Activated CD8-positive, alpha-beta memory T cell treated with anti-CD3 and anti-CD28 coated beads, Interleukin-2, amount 10 ng/mL, durations not matched to agents 7 days and 5 days (primary cell): ENCODE measurements around the gene BYSL. TPM values are rescaled to one million over a fixed set of nuclear protein-coding genes. Genes with fewer than 3 reads are reported as not detected.

Experiments used
- ATAC-seq: fragments of 150-1000 bp; cut with Tn5 transposase; one replicate; pipeline ENCODE4 v1.10.0; 2021; ENCODE audit warnings: moderate library complexity
- CTCF ChIA-PET: fragments of 350-600 bp; sonication (Branson Sonifier 250); formaldehyde crosslinking; loops from one replicate; lab custom pipeline; 2021; ENCODE audit warnings: antibody characterized with exemption; lab: Charles Lee
- DNase-seq: peaks from one replicate; pipeline ENCODE4 v3.0.0-alpha.2; 2020
- H3K27ac Mint-ChIP-seq: one replicate; pipeline ENCODE4 v1.8.0; 2021; ENCODE audit warnings: mild to moderate bottlenecking, mixed read lengths
- H3K27me3 Mint-ChIP-seq: one replicate; pipeline ENCODE4 v1.8.0; 2021; ENCODE audit warnings: mixed read lengths
- H3K36me3 Mint-ChIP-seq: one replicate; pipeline ENCODE4 v1.8.0; 2021; ENCODE audit warnings: mild to moderate bottlenecking, mixed read lengths
- H3K4me1 Mint-ChIP-seq: one replicate; pipeline ENCODE4 v1.8.0; 2021; ENCODE audit warnings: mixed read lengths
- H3K4me3 Mint-ChIP-seq: one replicate; pipeline ENCODE4 v1.8.0; 2021; ENCODE audit warnings: mild to moderate bottlenecking, moderate library complexity, mixed read lengths
- H3K9me3 Mint-ChIP-seq: one replicate; pipeline ENCODE4 v1.8.0; 2022; ENCODE audit warnings: low read depth, mixed read lengths
- total RNA-seq, 2 experiments: library from RNA; stranded (reverse); gene quantifications; one replicate each; pipeline ENCODE4 v1.2.3, GENCODE V29; 2021

Gene BYSL
- total RNA-seq, 2 experiments from 2014 or later, result 33.1 to 48.5 TPM

GRCh38 chr6:41894366-41895299 lies 26.7 kb upstream of the BYSL start:
- DNase-seq, result no peak
- peak; percentile 61 for ATAC-seq
- Mint-ChIP-seq H3K4me1 (peaks cover 9% of the 10 kb centered on the region), H3K27ac (no peak overlapping the region), H3K27me3 (peaks cover 4% of the 10 kb centered on the region), H3K36me3 (peaks cover 3% of the 10 kb centered on the region), H3K9me3 (no peaks in the 10 kb centered on the region), H3K4me3 (no peak overlapping the region)
- CTCF ChIA-PET, result interaction anchor here (1.3 to 3.7 kb wide), 7 partner anchors 8 to 158 kb away, joined by 3 to 31 read pairs (median 9); partner anchors contain the start of genes BYSL, MED20 and TOMM6

GRCh38 chr6:41895300-41896233 lies 25.7 kb upstream of the BYSL start, which contains the start of gene USP49:
Gene USP49, minus strand, starts transcription at chr6:41895375. Its CDS starts 88,392 bp downstream, at chr6:41806983.
- peaks cover 3% of the 10 kb centered on the region for H3K36me3 Mint-ChIP-seq

GRCh38 chr6:41896281-41896680 lies 25.0 kb upstream of the BYSL start:
- Mint-ChIP-seq H3K9me3 (no peaks in the 10 kb centered on the region), H3K4me3 (no peak overlapping the region), H3K27me3 (peaks cover 4% of the 10 kb centered on the region), H3K36me3 (no peaks in the 10 kb centered on the region), H3K27ac (peak overlapping the region; percentile 75), H3K4me1 (peaks cover 9% of the 10 kb centered on the region)
- CTCF ChIA-PET, result interaction anchor here (0.8 to 3.7 kb wide), 9 partner anchors 8 to 203 kb away, joined by 3 to 31 read pairs (median 4); partner anchors contain the start of genes BYSL, MED20 and TOMM6
- ATAC-seq (no peak), DNase-seq (no peak)

More at GRCh38 chr6:41895300-41896233, 25.7 kb upstream of the BYSL start, which contains the start of gene USP49:
- ATAC-seq (peak; percentile 98), DNase-seq (peak; percentile 94)
- no peak within 1 kb of the TSS for H3K4me3 Mint-ChIP-seq
- H3K27ac Mint-ChIP-seq, result peak within 1 kb of the TSS; percentile 75
- no peaks in the 10 kb centered on the region for H3K9me3 Mint-ChIP-seq
- peaks cover 9% of the 10 kb centered on the region for H3K4me1 Mint-ChIP-seq
- CTCF ChIA-PET, result interaction anchor here (0.8 to 3.7 kb wide), 9 partner anchors 8 to 204 kb away, joined by 3 to 31 read pairs (median 4); partner anchors contain the start of genes BYSL, MED20 and TOMM6
- peaks cover 4% of the 10 kb centered on the region for H3K27me3 Mint-ChIP-seq

GRCh38 chr6:41900861-41901260 lies 20.4 kb upstream of the BYSL start:
- peaks cover 20% of the 10 kb centered on the region for H3K4me1 Mint-ChIP-seq
- H3K4me3 Mint-ChIP-seq, result no peak overlapping the region
- no peaks in the 10 kb centered on the region for H3K27me3 Mint-ChIP-seq
- DNase-seq (no peak), ATAC-seq (no peak)
- H3K36me3 Mint-ChIP-seq, result peaks cover 6% of the 10 kb centered on the region
- no peaks in the 10 kb centered on the region for H3K9me3 Mint-ChIP-seq
- no peak overlapping the region for H3K27ac Mint-ChIP-seq
- CTCF ChIA-PET, result interaction anchor here (4.2 kb wide), 1 partner anchor 143 kb away, joined by 31 read pairs; no protein-coding TSS in a partner anchor

GRCh38 chr6:41901882-41902519 lies 19.3 kb upstream of the BYSL start:
- no peak overlapping the region for H3K4me3 Mint-ChIP-seq
- peaks cover 15% of the 10 kb centered on the region for H3K4me1 Mint-ChIP-seq
- CTCF ChIA-PET, result interaction anchor here (0.9 to 4.2 kb wide), 4 partner anchors 8 to 142 kb away, joined by 3 to 31 read pairs (median 4); partner anchors contain the start of genes BYSL and MED20

GRCh38 chr6:41909727-41910126 lies 11.6 kb upstream of the BYSL start:
- peaks cover 26% of the 10 kb centered on the region for H3K36me3 Mint-ChIP-seq
- no peaks in the 10 kb centered on the region for H3K9me3 Mint-ChIP-seq
- H3K4me3 Mint-ChIP-seq, result no peak overlapping the region
- H3K27ac Mint-ChIP-seq, result peak overlapping the region; percentile 18
- CTCF ChIA-PET, result interaction anchor here (1.6 to 2.0 kb wide), 3 partner anchors 11 to 134 kb away, joined by 3 to 11 read pairs (median 8); partner anchors contain the start of genes BYSL and MED20
- no peaks in the 10 kb centered on the region for H3K27me3 Mint-ChIP-seq
- no peak for DNase-seq
- no peak for ATAC-seq
- H3K4me1 Mint-ChIP-seq, result peaks cover 23% of the 10 kb centered on the region

More at GRCh38 chr6:41901882-41902519, 19.3 kb upstream of the BYSL start:
- peak; percentile 57 for ATAC-seq
- DNase-seq, result peak; percentile 67
- Mint-ChIP-seq H3K9me3 (no peaks in the 10 kb centered on the region), H3K27ac (peak overlapping the region; percentile 41), H3K36me3 (peaks cover 10% of the 10 kb centered on the region), H3K27me3 (no peaks in the 10 kb centered on the region)

GRCh38 chr6:41914343-41914742 lies 7.0 kb upstream of the BYSL start:
- no peak overlapping the region for H3K27ac Mint-ChIP-seq
- CTCF ChIA-PET, result interaction anchor here (1.4 to 2.1 kb wide), 2 partner anchors 123 to 130 kb away, joined by 3 to 12 read pairs; no protein-coding TSS in a partner anchor
- no peaks in the 10 kb centered on the region for H3K27me3 Mint-ChIP-seq
- H3K9me3 Mint-ChIP-seq, result no peaks in the 10 kb centered on the region
- peaks cover 34% of the 10 kb centered on the region for H3K4me1 Mint-ChIP-seq
- H3K4me3 Mint-ChIP-seq, result no peak overlapping the region
- peaks cover 28% of the 10 kb centered on the region for H3K36me3 Mint-ChIP-seq
- no peak for ATAC-seq
- no peak for DNase-seq

GRCh38 chr6:41914869-41915530 lies 6.3 kb upstream of the BYSL start:
- no peak for DNase-seq
- H3K4me3 Mint-ChIP-seq, result no peak overlapping the region

GRCh38 chr6:41917528-41917927 lies 3.8 kb upstream of the BYSL start:
- DNase-seq (no peak), ATAC-seq (no peak)
- CTCF ChIA-PET, result interaction anchor here (2.2 kb wide), 1 partner anchor 130 kb away, joined by 6 read pairs; the partner anchor contains the start of gene TOMM6
- Mint-ChIP-seq H3K27ac (peak overlapping the region; percentile 68), H3K9me3 (no peaks in the 10 kb centered on the region), H3K4me1 (peaks cover 46% of the 10 kb centered on the region), H3K4me3 (no peak overlapping the region), H3K27me3 (no peaks in the 10 kb centered on the region), H3K36me3 (peaks cover 31% of the 10 kb centered on the region)

More at GRCh38 chr6:41914869-41915530, 6.3 kb upstream of the BYSL start:
- peaks cover 28% of the 10 kb centered on the region for H3K36me3 Mint-ChIP-seq
- no peaks in the 10 kb centered on the region for H3K27me3 Mint-ChIP-seq
- CTCF ChIA-PET, result interaction anchor here (0.8 to 2.2 kb wide), 5 partner anchors 10 to 130 kb away, joined by 3 to 12 read pairs (median 3); partner anchors contain the start of gene CCND3
- no peaks in the 10 kb centered on the region for H3K9me3 Mint-ChIP-seq
- peaks cover 38% of the 10 kb centered on the region for H3K4me1 Mint-ChIP-seq
- peak overlapping the region; percentile 43 for H3K27ac Mint-ChIP-seq
- ATAC-seq, result no peak

- Mint-ChIP-seq H3K9me3 (no peaks in the 10 kb centered on the region), H3K27ac (peak overlapping the region; percentile 98), H3K27me3 (no peaks in the 10 kb centered on the region), H3K4me3 (peak overlapping the region; percentile 88), H3K36me3 (peaks cover 27% of the 10 kb centered on the region), H3K4me1 (peaks cover 55% of the 10 kb centered on the region)
- DNase-seq, result no peak
- ATAC-seq, result peak; percentile 21
- CTCF ChIA-PET, result interaction anchor here (0.9 to 6.1 kb wide), 23 partner anchors 9 to 1008 kb away, joined by 3 to 184 read pairs (median 5); partner anchors contain the start of genes CCND3, CNPY3, TAF8 and TOMM6
These were observed 356 bp downstream of the BYSL start for GRCh38 chr6:41921712-41921998.

GRCh38 chr6:41922154-41922553 lies 855 bp downstream of the BYSL start:
- H3K9me3 Mint-ChIP-seq, result no peaks in the 10 kb centered on the region
- CTCF ChIA-PET, result interaction anchor here (1.3 to 6.1 kb wide), 12 partner anchors 9 to 140 kb away, joined by 3 to 184 read pairs (median 6); partner anchors contain the start of genes CCND3, TAF8, TOMM6 and USP49
- peaks cover 55% of the 10 kb centered on the region for H3K4me1 Mint-ChIP-seq
- H3K4me3 Mint-ChIP-seq, result peak overlapping the region; percentile 88
- no peak for ATAC-seq
- H3K27me3 Mint-ChIP-seq, result no peaks in the 10 kb centered on the region
- no peak for DNase-seq
- peaks cover 27% of the 10 kb centered on the region for H3K36me3 Mint-ChIP-seq
- H3K27ac Mint-ChIP-seq, result peak overlapping the region; percentile 98
